HepG2 (cell line): Measurements from ENCODE around the gene SLC12A3. TPM values are rescaled to one million over a fixed set of nuclear protein-coding genes. Genes with fewer than 3 reads are reported as not detected.

Experiments used
- CENPT ChIP-seq: sonication (generic); formaldehyde crosslinking; IDR thresholded peaks from 2 replicates; pipeline ENCODE4 v1.8.0; 2022; ENCODE audit warnings: low read depth, mild to moderate bottlenecking, moderate library complexity, missing genetic modification reagents
- CTCF ChIP-seq: sonication (generic); formaldehyde crosslinking; IDR thresholded peaks from 2 replicates; pipeline ENCODE4 v1.5.0; 2020; ENCODE audit warnings: mild to moderate bottlenecking, missing genetic modification reagents, moderate library complexity
- DMTF1 ChIP-seq: sonication (generic); formaldehyde crosslinking; IDR thresholded peaks from 2 replicates; pipeline ENCODE4 v1.4.0; 2020; ENCODE audit warnings: mild to moderate bottlenecking, missing genetic modification reagents
- IKZF4 ChIP-seq: sonication (generic); formaldehyde crosslinking; IDR thresholded peaks from 2 replicates; pipeline ENCODE4 v1.5.1; 2020; ENCODE audit warnings: borderline replicate concordance, mild to moderate bottlenecking, low read depth, missing genetic modification reagents; ENCODE audit errors: not compliant biosample characterization
- THRA ChIP-seq: sonication (generic); formaldehyde crosslinking; IDR thresholded peaks from 2 replicates; pipeline ENCODE4 v1.4.0; 2020; ENCODE audit warnings: missing genetic modification reagents, borderline replicate concordance
- ZNF660 ChIP-seq: sonication (generic); formaldehyde crosslinking; IDR thresholded peaks from 2 replicates; pipeline ENCODE4 v1.5.1; 2020; ENCODE audit warnings: mild to moderate bottlenecking, low read depth, missing genetic modification reagents, borderline replicate concordance
- polyA plus RNA-seq, 8 experiments: library from polyadenylated mRNA; depleted of rRNA in 3 of 8; stranded (reverse) in 7 of 8; unstranded in 1 of 8; fragments of >200 nt; fragmentation: Illumina TruSeq in 4 of 8; extraction: Trizol in 4 of 8; gene quantifications; 2 replicates each; pipeline versions ENCODE4 v1.2.1 to v1.2.3, GENCODE V29; 2011 to 2016; ENCODE audit warnings: low read depth in 4 of 8, missing spikeins in 1 of 8, mixed read lengths in 1 of 8; ENCODE audit not compliant: insufficient read depth in 1 of 8
- total RNA-seq, 5 experiments: library from RNA; depleted of rRNA; stranded (reverse); fragments of >200 nt; fragmentation: Illumina TruSeq; extraction: Trizol; gene quantifications; 2 replicates each; pipeline ENCODE4 v1.2.3, GENCODE V29; 2016; ENCODE audit warnings: low read depth in 1 of 5

The SLC12A3 gene
- total and polyA plus RNA-seq, 2 of the 13 experiments (the other 11 are each of a cell fraction or from before 2014, with no cell fraction given): 6.2 TPM; not detected in 1

GRCh38 chr16:56883586-56883985 lies 18.6 kb downstream of the SLC12A3 start (continued):
- TF ChIP-seq CTCF (CRISPR knock-in tag): no peak
- no peak for TF ChIP-seq ZNF660 (CRISPR knock-in tag)
- no peak for TF ChIP-seq DMTF1
- no peak for TF ChIP-seq IKZF4 (CRISPR knock-in tag)
- TF ChIP-seq THRA (CRISPR knock-in tag): no peak
- no peak for TF ChIP-seq CENPT
- TF ChIP-seq, all 625 proteins: peak for 0
